NCI-H1105 (cell line): Measurements from ENCODE around the gene WWOX.

Experiments used
- DNase-seq: peaks from one replicate; lab custom pipeline; 2025; lab: John Stamatoyannopoulos, UW

The WWOX gene

GRCh38 chr16:79072517-79072916, 973.1 kb downstream of the WWOX start:
- DNase-seq = no peak

- DNase-seq = no peak
Measured at GRCh38 chr16:79073566-79073965, 974.1 kb downstream of the WWOX start.

- DNase-seq = no peak
Measured at GRCh38 chr16:79074541-79074940, 975.1 kb downstream of the WWOX start.

GRCh38 chr16:79074951-79075350, 975.5 kb downstream of the WWOX start:
- DNase-seq = no peak

GRCh38 chr16:79076047-79076767, 976.8 kb downstream of the WWOX start:
- no peak for DNase-seq

- no peak for DNase-seq
Measured at GRCh38 chr16:79077346-79077745, 977.9 kb downstream of the WWOX start.

- no peak for DNase-seq
Measured at GRCh38 chr16:79079656-79080420, 980.4 kb downstream of the WWOX start.

GRCh38 chr16:79081297-79082066, 982.0 kb downstream of the WWOX start:
- no peak for DNase-seq

- no peak for DNase-seq
Measured at GRCh38 chr16:79082970-79083369, 983.5 kb downstream of the WWOX start.

- DNase-seq = no peak
Measured at GRCh38 chr16:79083508-79084299, 984.2 kb downstream of the WWOX start.

GRCh38 chr16:79088971-79089370, 989.5 kb downstream of the WWOX start:
- DNase-seq = no peak

- no peak for DNase-seq
Measured at GRCh38 chr16:79089735-79090284, 990.4 kb downstream of the WWOX start.

- no peak for DNase-seq
Measured at GRCh38 chr16:79090966-79091365, 991.5 kb downstream of the WWOX start.

- DNase-seq = no peak
Measured at GRCh38 chr16:79092846-79093245, 993.4 kb downstream of the WWOX start.

GRCh38 chr16:79093554-79093967, 994.1 kb downstream of the WWOX start:
- no peak for DNase-seq

- no peak for DNase-seq
Measured at GRCh38 chr16:79096246-79096645, 996.8 kb downstream of the WWOX start.

- no peak for DNase-seq
Measured at GRCh38 chr16:79097166-79097565, 997.7 kb downstream of the WWOX start.

GRCh38 chr16:79097771-79098170, 998.3 kb downstream of the WWOX start:
- DNase-seq = no peak

GRCh38 chr16:79098907-79099306, 999.5 kb downstream of the WWOX start:
- no peak for DNase-seq

GRCh38 chr16:79099716-79100115, 1000.3 kb downstream of the WWOX start:
- no peak for DNase-seq

GRCh38 chr16:79100447-79100846, 1001.0 kb downstream of the WWOX start:
- peak; percentile 18 for DNase-seq

GRCh38 chr16:79101491-79101890, 1002.0 kb downstream of the WWOX start:
- no peak for DNase-seq
